ENCODE measurements around the gene NIPA2. TPM values are rescaled to one million over a fixed set of nuclear protein-coding genes. Genes with fewer than 3 reads are reported as not detected.

Gene NIPA2
- total and polyA plus RNA-seq, 2 of the 13 experiments (the other 11 are each of a cell fraction or from before 2014, with no cell fraction given) = 29.0 to 56.2 TPM

DNA sequence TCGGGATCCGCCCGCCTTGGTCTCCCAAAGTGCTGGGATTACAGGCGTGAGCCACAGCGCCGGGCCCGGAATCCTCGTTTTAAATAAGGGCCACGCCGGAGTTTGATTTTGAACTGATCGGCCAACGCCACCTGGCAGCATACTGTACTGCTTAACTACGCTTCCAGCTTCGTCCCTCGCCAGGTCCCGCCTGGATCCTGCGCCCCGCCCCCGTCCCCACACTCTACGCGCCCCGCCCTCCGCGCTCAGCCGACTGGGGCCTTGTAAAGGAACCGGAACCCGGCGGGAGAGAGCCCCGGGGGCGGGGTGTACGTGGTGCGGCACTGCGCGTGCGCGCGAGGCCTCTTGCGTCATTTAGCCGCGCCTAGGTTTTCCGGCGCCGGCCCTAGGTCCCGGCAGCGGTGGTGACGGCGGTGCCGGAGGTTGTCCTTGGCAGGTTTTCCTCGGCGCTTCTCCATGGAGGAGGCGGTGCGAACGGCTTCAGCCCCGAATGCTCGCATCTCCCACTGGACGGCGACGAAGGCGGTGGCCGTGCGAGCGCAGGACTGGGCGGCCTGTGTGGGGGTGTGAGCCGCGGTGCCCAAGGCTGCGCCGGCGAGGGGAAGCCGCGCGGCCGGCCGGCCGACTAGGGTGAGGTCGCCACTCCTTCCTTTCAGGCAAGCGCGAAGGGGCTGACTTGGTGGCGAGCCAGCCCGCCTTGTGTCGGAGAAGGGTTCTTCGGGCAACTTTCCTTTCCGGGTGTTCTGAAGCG lies at the start of gene NIPA2 (continued):
- TF ChIP-seq, protein P1, sequence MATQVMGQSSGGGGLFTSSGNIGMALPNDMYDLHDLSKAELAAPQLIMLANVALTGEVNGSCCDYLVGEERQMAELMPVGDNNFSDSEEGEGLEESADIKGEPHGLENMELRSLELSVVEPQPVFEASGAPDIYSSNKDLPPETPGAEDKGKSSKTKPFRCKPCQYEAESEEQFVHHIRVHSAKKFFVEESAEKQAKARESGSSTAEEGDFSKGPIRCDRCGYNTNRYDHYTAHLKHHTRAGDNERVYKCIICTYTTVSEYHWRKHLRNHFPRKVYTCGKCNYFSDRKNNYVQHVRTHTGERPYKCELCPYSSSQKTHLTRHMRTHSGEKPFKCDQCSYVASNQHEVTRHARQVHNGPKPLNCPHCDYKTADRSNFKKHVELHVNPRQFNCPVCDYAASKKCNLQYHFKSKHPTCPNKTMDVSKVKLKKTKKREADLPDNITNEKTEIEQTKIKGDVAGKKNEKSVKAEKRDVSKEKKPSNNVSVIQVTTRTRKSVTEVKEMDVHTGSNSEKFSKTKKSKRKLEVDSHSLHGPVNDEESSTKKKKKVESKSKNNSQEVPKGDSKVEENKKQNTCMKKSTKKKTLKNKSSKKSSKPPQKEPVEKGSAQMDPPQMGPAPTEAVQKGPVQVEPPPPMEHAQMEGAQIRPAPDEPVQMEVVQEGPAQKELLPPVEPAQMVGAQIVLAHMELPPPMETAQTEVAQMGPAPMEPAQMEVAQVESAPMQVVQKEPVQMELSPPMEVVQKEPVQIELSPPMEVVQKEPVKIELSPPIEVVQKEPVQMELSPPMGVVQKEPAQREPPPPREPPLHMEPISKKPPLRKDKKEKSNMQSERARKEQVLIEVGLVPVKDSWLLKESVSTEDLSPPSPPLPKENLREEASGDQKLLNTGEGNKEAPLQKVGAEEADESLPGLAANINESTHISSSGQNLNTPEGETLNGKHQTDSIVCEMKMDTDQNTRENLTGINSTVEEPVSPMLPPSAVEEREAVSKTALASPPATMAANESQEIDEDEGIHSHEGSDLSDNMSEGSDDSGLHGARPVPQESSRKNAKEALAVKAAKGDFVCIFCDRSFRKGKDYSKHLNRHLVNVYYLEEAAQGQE (IDR thresholded peaks at IDR 0.05; ENCODE audit: borderline replicate concordance in 1 of 2, low read depth in 1 of 2, low read length in 2 of 2) = no peak
- TF ChIP-seq, protein P2, sequence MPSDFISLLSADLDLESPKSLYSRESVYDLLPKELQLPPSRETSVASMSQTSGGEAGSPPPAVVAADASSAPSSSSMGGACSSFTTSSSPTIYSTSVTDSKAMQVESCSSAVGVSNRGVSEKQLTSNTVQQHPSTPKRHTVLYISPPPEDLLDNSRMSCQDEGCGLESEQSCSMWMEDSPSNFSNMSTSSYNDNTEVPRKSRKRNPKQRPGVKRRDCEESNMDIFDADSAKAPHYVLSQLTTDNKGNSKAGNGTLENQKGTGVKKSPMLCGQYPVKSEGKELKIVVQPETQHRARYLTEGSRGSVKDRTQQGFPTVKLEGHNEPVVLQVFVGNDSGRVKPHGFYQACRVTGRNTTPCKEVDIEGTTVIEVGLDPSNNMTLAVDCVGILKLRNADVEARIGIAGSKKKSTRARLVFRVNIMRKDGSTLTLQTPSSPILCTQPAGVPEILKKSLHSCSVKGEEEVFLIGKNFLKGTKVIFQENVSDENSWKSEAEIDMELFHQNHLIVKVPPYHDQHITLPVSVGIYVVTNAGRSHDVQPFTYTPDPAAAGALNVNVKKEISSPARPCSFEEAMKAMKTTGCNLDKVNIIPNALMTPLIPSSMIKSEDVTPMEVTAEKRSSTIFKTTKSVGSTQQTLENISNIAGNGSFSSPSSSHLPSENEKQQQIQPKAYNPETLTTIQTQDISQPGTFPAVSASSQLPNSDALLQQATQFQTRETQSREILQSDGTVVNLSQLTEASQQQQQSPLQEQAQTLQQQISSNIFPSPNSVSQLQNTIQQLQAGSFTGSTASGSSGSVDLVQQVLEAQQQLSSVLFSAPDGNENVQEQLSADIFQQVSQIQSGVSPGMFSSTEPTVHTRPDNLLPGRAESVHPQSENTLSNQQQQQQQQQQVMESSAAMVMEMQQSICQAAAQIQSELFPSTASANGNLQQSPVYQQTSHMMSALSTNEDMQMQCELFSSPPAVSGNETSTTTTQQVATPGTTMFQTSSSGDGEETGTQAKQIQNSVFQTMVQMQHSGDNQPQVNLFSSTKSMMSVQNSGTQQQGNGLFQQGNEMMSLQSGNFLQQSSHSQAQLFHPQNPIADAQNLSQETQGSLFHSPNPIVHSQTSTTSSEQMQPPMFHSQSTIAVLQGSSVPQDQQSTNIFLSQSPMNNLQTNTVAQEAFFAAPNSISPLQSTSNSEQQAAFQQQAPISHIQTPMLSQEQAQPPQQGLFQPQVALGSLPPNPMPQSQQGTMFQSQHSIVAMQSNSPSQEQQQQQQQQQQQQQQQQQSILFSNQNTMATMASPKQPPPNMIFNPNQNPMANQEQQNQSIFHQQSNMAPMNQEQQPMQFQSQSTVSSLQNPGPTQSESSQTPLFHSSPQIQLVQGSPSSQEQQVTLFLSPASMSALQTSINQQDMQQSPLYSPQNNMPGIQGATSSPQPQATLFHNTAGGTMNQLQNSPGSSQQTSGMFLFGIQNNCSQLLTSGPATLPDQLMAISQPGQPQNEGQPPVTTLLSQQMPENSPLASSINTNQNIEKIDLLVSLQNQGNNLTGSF (CRISPR knock-in tag; IDR thresholded peaks at IDR 0.05) = no peak
- 0 out of 2 replicates have a peak, but pooled peaks have one; percentile 68 for TF ChIP-seq ZFP41 (CRISPR knock-in tag; IDR thresholded peaks at IDR 0.05; ENCODE audit: borderline replicate concordance)
- TF ChIP-seq MIER3 (CRISPR knock-in tag; IDR thresholded peaks at IDR 0.05; ENCODE audit: borderline replicate concordance) = peak; percentile 46; the same call in 1 of the 2 replicates
- TF ChIP-seq, protein P3, sequence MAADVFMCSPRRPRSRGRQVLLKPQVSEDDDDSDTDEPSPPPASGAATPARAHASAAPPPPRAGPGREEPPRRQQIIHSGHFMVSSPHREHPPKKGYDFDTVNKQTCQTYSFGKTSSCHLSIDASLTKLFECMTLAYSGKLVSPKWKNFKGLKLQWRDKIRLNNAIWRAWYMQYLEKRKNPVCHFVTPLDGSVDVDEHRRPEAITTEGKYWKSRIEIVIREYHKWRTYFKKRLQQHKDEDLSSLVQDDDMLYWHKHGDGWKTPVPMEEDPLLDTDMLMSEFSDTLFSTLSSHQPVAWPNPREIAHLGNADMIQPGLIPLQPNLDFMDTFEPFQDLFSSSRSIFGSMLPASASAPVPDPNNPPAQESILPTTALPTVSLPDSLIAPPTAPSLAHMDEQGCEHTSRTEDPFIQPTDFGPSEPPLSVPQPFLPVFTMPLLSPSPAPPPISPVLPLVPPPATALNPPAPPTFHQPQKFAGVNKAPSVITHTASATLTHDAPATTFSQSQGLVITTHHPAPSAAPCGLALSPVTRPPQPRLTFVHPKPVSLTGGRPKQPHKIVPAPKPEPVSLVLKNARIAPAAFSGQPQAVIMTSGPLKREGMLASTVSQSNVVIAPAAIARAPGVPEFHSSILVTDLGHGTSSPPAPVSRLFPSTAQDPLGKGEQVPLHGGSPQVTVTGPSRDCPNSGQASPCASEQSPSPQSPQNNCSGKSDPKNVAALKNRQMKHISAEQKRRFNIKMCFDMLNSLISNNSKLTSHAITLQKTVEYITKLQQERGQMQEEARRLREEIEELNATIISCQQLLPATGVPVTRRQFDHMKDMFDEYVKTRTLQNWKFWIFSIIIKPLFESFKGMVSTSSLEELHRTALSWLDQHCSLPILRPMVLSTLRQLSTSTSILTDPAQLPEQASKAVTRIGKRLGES (CRISPR knock-in tag; IDR thresholded peaks at IDR 0.05; ENCODE audit: borderline replicate concordance) = no peak
- TF ChIP-seq ZNF615 (CRISPR knock-in tag; IDR thresholded peaks at IDR 0.05; ENCODE audit: borderline replicate concordance) = peak; percentile 50; the same call in 1 of the 2 replicates
- 0 out of 2 replicates have a peak, but pooled peaks have one; percentile 46 for TF ChIP-seq KDM4B (CRISPR knock-in tag; IDR thresholded peaks at IDR 0.05)
- peak; percentile 58; the same call in 1 of the 2 replicates for TF ChIP-seq ZNF33B (CRISPR knock-in tag; IDR thresholded peaks at IDR 0.05)
- peak; percentile 94 for TF ChIP-seq KAT8 (CRISPR knock-in tag; IDR thresholded peaks at IDR 0.05)
- peak; percentile 76 for TF ChIP-seq POLR2AphosphoS5 (IDR thresholded peaks at IDR 0.05; ENCODE audit: low read depth, low read length)
- TF ChIP-seq, protein P4, sequence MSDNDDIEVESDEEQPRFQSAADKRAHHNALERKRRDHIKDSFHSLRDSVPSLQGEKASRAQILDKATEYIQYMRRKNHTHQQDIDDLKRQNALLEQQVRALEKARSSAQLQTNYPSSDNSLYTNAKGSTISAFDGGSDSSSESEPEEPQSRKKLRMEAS (IDR thresholded peaks at IDR 0.05) = peak; percentile 50; the same call in 1 of the 2 replicates
- peak; percentile 21; the same call in 1 of the 2 replicates for TF ChIP-seq GATA4 (IDR thresholded peaks at IDR 0.05; ENCODE audit: borderline replicate concordance, low read depth)
- TF ChIP-seq, protein P5, sequence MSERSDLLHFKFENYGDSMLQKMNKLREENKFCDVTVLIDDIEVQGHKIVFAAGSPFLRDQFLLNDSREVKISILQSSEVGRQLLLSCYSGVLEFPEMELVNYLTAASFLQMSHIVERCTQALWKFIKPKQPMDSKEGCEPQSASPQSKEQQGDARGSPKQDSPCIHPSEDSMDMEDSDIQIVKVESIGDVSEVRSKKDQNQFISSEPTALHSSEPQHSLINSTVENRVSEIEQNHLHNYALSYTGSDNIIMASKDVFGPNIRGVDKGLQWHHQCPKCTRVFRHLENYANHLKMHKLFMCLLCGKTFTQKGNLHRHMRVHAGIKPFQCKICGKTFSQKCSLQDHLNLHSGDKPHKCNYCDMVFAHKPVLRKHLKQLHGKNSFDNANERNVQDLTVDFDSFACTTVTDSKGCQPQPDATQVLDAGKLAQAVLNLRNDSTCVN (CRISPR knock-in tag; IDR thresholded peaks at IDR 0.05; ENCODE audit: borderline replicate concordance) = no peak
- TF ChIP-seq CENPT (CRISPR knock-in tag; IDR thresholded peaks at IDR 0.05; ENCODE audit: low read depth) = 0 out of 2 replicates have a peak, but pooled peaks have one; percentile 42
